GM19035 (cell line): Measurements from ENCODE around the gene MRPL24.

ENCODE experiments used
- ATAC-seq: cut with Tn5 transposase; IDR thresholded peaks from one replicate; pipeline ENCODE4 v1.9.1; 2021; ENCODE audit not compliant: unreplicated experiment

MRPL24 gene

DNA sequence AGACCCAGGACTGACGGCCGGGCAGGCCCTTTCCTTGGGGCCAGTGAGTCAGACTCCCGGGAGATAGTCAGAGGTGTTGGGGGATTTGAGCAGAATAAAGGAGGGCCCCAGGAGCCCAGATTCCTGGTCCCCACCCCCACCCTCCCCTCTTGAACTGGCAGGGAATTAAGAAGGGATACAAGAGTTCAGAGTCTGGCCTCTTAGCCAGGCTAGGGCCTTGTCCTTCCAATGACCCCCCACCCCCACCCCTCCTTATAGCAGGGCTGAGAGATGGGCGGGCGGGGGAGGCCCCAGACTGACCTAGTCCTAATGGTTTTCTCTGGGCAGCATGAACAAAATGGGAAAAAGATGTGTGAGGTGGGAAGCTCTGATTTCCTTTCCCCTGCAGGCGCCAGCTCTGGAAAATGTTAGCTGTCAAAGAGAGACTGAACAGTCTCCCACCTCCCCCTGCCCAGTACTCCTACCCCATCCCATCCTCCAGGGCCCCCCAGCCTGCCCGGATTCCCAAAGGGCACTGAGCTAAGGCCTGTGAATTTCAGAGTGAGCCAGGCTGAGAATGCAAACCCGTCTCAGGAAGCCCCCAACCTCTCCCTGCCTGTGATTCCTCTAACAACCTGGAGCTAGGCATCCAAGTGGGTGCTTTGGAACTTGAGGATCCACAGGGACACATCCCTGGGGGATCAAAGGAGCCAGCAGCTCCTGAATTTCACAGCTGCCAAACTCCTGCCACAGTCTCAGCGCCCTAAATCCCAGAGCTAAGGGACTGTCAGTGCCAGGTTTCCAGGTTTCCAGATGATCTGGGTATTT is 29.7 kb downstream of the MRPL24 start:
- ATAC-seq = no peak

- no peak for ATAC-seq
These were observed 31.0 kb downstream of the MRPL24 start for GRCh38 chr1:156709757-156710489.

- ATAC-seq = no peak
These were observed 31.9 kb downstream of the MRPL24 start for GRCh38 chr1:156709031-156709430.

DNA sequence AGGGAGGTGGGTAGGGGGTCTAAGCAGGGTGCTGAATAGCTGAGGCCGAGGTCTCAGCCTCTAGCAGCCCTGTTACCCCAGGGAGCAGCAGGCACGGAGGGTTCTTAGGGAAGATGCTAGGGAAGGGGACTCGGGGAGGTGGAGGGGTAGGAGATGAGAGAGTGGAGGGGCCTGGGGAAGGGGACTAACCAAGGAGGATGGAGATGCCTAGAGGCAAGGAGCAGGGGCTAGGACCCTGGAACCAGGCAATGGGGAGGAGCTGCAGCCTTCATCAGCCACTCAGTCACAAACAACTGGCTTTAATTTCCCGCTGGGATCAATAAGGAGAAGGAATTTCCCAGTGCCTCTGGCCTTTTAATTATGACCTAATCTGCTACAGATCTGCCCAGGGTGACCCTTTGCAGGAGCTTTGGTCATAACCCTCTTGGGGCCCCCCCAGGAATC is 32.6 kb downstream of the MRPL24 start:
- ATAC-seq = no peak

GRCh38 chr1:156707417-156708217 is 33.3 kb downstream of the MRPL24 start:
- ATAC-seq = no peak

- ATAC-seq = no peak
These were observed 34.1 kb downstream of the MRPL24 start for GRCh38 chr1:156706657-156707416.

DNA sequence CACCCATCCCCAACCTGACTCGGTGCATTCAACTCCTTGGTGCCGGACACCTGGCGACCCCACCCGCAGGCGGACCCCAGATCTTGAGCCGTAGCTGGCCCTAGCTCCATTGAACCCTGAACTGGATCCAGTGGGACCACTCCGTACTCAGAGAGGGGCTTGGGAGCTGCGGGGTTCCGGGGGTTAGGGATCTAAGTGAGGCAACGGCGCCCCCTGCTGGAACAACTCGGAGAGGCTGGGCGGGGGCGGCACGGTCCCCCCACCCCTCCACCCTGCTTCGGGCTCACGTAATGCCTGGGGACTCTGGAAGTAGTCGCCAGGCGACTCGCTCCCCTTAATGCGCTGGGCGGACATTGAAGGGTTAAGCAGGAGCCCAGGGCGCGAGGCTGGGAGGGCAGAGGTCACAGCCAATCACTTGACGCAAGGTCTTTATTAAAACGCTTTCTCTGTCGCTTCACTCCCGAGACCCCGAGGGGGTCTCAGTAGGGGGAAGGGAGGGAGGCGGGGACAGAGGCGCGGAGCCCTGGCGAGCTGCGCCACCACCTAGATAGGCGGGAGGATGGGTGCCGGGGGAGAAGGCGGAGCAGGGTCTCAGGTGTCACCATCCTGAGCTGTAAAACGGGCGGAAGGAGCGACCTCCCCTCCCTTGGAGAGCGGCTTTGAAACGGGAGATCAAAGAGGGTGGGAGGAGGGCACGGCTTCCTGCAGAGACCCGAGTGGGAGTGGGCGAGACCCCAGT is 34.8 kb downstream of the MRPL24 start:
- ATAC-seq = no peak

DNA sequence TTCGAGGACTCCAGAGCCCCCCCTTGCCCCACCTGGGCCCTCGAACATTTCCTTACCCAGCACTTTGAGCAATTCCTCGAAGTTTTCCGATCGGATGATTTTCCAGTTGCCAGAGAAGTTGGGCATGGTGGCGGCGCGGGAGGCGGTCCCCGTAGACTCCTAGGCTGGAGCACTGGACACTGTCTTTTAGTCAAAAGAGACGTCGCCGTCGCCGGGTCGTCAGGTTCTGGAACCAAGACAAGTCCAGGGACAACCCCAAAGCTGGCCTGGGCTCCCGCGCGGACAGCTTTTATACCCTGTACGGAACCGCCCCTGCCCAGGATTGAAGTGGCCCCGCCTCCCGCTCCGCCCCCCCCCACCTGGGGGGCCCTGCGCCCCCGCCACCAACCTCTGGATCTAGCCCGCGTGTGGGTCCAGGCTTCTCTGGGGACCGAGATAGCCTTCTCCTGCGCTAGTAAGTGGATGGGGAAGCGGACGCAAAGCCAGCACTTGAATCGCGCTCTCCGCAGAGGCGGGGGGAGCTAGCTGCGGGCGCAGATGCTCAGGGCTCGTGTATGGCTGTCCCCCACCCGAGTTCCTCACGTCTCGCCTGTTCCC is 35.5 kb downstream of the MRPL24 start, which contains the start of gene CRABP2:
Gene CRABP2 (minus strand): TSS at position 263 of the 597 bp plus-strand sequence. CDS start 137 bp downstream, at position 126.
- no peak for ATAC-seq

- no peak for ATAC-seq
These were observed 36.0 kb downstream of the MRPL24 start for GRCh38 chr1:156704930-156705320.

DNA sequence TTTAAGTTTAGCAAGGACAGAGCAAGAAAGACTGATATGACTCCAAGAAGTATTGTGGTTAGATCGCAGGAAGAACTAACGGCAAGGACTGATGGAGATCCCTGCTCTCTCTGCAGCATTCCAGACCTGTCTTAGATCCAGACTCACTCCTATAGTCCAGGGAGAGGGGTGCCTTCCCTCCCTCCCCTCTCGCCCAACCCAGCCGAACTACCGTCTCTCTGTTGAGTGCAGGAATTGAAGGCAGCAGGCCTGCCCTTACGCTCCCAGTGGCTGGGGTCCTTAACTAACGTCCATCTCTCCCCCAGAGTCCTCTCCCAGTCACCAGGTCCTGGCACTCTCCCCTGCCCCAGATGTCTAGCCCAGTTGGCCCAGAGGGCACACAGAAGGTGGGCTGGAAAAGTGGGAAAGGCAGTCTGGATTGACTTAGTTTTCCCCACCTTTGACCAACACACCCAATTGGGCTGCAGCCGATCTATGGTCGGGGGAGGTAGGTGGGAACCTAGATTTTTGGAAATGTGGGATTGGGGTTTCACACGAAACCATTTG is 36.6 kb downstream of the MRPL24 start:
- no peak for ATAC-seq

DNA sequence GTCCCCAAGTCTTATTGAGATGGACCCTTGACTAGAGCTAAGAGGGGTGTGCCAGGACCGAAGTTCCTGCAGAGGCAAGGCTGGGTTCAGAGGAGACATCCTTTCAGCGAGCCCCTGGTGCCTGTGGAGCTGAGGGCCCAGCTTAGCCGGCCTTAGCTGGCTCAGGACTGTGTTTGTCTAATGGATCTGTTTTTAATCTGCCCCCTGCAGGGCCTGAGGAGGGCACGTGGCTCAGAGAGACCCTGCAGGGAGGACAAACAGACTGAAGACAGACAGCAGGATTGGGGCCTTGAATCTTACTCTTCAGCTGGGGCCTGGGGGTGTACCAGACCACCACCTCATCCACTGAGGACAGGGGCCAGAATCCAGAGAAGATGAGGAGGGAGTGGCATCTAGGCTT is 37.1 kb downstream of the MRPL24 start:
- ATAC-seq = no peak

GRCh38 chr1:156703336-156703735 is 37.6 kb downstream of the MRPL24 start:
- no peak for ATAC-seq

DNA sequence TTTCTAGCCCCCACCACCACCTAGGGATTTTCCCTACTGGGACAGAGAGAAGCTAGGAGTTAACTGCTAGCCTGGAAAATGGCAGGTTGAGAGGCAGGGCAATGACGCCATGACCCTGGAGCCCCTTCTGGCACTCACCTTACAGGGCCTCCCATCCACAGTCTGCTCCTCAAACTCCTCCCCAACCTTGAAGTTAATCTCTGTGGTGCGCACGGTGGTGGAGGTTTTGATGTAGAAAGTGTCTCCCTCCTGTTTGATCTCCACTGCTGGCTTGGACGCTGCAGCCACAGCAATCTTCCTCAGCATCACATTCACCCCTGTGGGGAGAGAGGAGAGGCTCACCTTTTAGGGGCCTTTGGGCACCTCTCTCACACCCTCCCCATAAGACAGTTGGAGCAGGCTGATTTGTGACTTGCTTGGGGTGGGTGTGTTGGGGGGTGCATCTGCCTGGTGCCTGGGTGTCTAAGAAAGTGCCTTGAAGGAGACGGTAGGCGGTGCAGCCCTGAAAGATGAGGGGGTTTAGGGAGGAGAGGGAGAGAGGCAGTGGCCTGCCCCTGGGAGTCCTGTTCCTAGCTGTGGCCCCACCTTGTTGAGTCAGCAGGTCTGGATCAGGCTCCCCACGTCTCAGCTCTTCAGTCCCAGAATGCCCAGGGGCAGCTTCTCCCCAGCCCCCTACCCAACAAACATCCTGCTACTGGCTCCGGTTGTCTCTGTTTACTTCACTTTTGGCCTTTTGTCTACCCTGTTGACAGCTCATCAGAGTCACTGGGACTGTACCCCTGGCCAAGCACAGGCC is 40.0 kb downstream of the MRPL24 start:
- no peak for ATAC-seq

DNA sequence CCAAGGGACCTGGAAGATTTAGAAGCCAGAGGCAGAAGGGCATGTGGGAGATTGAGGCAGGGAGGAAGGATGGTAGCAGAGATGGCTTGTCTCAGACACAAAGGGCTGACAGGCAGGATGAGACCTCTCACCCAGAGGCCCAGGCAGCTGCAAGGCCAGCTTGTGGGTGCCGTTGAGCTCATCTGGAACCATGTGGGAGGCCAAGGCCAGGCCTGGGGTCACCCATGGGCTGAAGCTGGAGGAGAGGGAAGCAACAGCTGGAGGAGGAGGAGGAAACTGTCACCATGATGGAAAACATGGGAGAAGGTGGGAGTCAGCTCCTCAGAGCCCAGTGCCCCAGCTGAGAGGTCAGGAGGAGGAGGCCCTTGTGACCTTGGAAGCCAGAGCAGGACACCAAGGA is 41.9 kb downstream of the MRPL24 start:
- no peak for ATAC-seq

DNA sequence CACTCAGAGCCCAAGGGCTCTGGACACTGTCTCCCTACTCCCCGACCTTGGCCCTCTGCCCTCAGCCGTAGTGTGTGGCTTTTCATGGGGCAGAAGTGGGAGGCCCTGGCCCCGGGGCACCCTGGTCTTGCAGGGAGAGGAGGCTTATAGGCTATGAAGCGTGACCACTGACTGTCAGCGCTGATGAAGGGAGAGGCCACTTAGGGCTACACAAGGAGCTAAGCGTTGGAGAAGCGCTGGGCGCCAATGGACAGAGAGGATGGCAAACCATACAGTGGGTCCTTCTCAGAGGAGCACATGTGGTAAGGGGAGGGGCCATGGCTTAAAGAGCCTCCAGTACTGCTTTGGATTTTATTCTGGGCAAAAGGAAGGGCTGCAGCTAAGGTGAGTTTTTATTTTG is 43.4 kb downstream of the MRPL24 start:
- ATAC-seq = no peak

DNA sequence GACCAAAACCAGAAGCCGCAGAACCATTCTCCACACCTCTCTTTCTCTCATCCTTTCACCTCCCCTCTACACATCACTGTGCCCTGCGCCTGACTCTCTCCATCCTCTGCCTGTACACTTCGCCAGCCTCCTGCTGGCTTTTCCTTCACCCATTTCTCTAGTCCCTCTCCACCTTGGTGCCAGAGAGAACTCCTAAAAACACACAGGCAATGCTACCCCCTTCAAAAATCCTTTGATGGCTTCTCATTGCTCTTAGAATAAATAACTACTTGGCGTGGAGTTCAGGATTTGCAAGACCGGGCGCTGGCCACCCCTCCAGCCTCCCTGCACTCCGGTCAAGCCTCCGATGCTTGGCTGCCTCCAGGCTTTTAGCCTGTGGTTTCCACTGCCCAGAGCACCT is 44.1 kb downstream of the MRPL24 start:
- no peak for ATAC-seq

DNA sequence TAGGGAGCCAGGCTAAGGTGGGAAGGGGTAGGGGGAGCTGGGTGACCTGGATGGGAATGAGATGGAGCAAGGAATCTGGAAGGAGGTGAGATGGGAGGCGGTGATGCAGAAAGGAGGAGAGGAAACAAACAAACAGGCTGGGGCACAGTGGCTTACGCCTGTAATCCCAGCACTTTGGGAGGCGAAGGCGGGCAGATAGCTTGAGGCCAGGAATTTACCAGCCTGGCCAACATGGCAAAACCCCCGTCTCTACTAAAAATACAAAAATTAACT is 46.3 kb downstream of the MRPL24 start:
- no peak for ATAC-seq

- no peak for ATAC-seq
These were observed 46.8 kb downstream of the MRPL24 start for GRCh38 chr1:156693848-156694689.
